ELR (cell line): Measurements from ENCODE around the gene SH3BGRL2.
"Not testable (repeated sequence)": the region's sequence is repeated elsewhere in the genome, so short reads cannot be mapped to it uniquely, and the experiment has no call there.

Source experiments
- DNase-seq: peaks from one replicate; pipeline ENCODE4 v3.0.0-alpha.2; 2015; ENCODE audit warnings: low read depth

SH3BGRL2 gene

GRCh38 chr6:79614326-79615305 lies 16.5 kb upstream of the SH3BGRL2 start:
- no peak for DNase-seq

- no peak for DNase-seq
These were observed 13.6 kb upstream of the SH3BGRL2 start for GRCh38 chr6:79617518-79617941.

GRCh38 chr6:79618425-79618824 lies 12.7 kb upstream of the SH3BGRL2 start:
- not testable (repeated sequence) for DNase-seq

GRCh38 chr6:79621579-79621978 lies 9.6 kb upstream of the SH3BGRL2 start:
- DNase-seq = no peak

- no peak for DNase-seq
These were observed 8.8 kb upstream of the SH3BGRL2 start for GRCh38 chr6:79622364-79622763.

- no peak for DNase-seq
These were observed 8.0 kb upstream of the SH3BGRL2 start for GRCh38 chr6:79623106-79623505.

GRCh38 chr6:79625746-79626145 lies 5.4 kb upstream of the SH3BGRL2 start:
- no peak for DNase-seq

- DNase-seq = no peak
These were observed 4.3 kb upstream of the SH3BGRL2 start for GRCh38 chr6:79626811-79627210.

GRCh38 chr6:79627422-79627821 lies 3.7 kb upstream of the SH3BGRL2 start:
- DNase-seq = no peak

- DNase-seq = no peak
These were observed 2.5 kb upstream of the SH3BGRL2 start for GRCh38 chr6:79628466-79629288.

GRCh38 chr6:79630380-79630882 lies 698 bp upstream of the SH3BGRL2 start:
- no peak for DNase-seq

- DNase-seq = no peak
These were observed 604 bp downstream of the SH3BGRL2 start for GRCh38 chr6:79631693-79632172.

GRCh38 chr6:79632580-79632979 lies 1.5 kb downstream of the SH3BGRL2 start:
- DNase-seq = no peak

- no peak for DNase-seq
These were observed 3.5 kb downstream of the SH3BGRL2 start for GRCh38 chr6:79634491-79635231.

- DNase-seq = peak; percentile 28
These were observed 4.1 kb downstream of the SH3BGRL2 start for GRCh38 chr6:79635232-79635543.

- no peak for DNase-seq
These were observed 5.5 kb downstream of the SH3BGRL2 start for GRCh38 chr6:79636673-79637072.

- DNase-seq = no peak
These were observed 9.3 kb downstream of the SH3BGRL2 start for GRCh38 chr6:79640146-79641111.

GRCh38 chr6:79646006-79646405 lies 14.9 kb downstream of the SH3BGRL2 start:
- no peak for DNase-seq

- no peak for DNase-seq
These were observed 15.4 kb downstream of the SH3BGRL2 start for GRCh38 chr6:79646561-79646960.

GRCh38 chr6:79647741-79648140 lies 16.6 kb downstream of the SH3BGRL2 start:
- DNase-seq = no peak

GRCh38 chr6:79648328-79648727 lies 17.2 kb downstream of the SH3BGRL2 start:
- DNase-seq = no peak
